IPS DF 6.9 (cell line): Measurements from ENCODE around the gene MAD2L1.

ENCODE experiments used
- DNase-seq: peaks from one replicate; pipeline ENCODE4 v3.0.0-alpha.2; 2013; ENCODE audit warnings: low read depth, low spot score
- H3K27ac ChIP-seq: one replicate; pipeline ENCODE4 v1.5.1; 2013; ENCODE audit warnings: low read length, control low read depth
- H3K27me3 ChIP-seq: 2 replicates; pipeline ENCODE4 v1.6.1; 2013; ENCODE audit warnings: mild to moderate bottlenecking, low read length; ENCODE audit not compliant: control insufficient read depth, insufficient read depth
- H3K36me3 ChIP-seq: 2 replicates; pipeline ENCODE4 v1.6.1; 2013; ENCODE audit warnings: low read length; ENCODE audit not compliant: control insufficient read depth, insufficient read depth
- H3K4me1 ChIP-seq: 2 replicates; pipeline ENCODE4 v1.6.1; 2013; ENCODE audit warnings: low read length; ENCODE audit not compliant: control insufficient read depth, insufficient read depth
- H3K4me3 ChIP-seq: 2 replicates; pipeline ENCODE4 v1.5.1; 2013; ENCODE audit warnings: mild to moderate bottlenecking, low read length
- H3K9me3 ChIP-seq: 2 replicates; pipeline ENCODE4 v1.6.1; 2013; ENCODE audit warnings: low read length, inconsistent platforms; ENCODE audit not compliant: control insufficient read depth, insufficient read depth
- WGBS: extraction: QIAGEN DNeasy Blood & Tissue Kit; methylation state at CpG from one replicate; pipeline ENCODE4 v1.1.7; 2013; ENCODE audit warnings: mixed read lengths, missing lambda C conversion rate; ENCODE audit not compliant: insufficient read length, insufficient coverage; 5-methylcytosine and 5-hydroxymethylcytosine counted together

MAD2L1 gene

DNA sequence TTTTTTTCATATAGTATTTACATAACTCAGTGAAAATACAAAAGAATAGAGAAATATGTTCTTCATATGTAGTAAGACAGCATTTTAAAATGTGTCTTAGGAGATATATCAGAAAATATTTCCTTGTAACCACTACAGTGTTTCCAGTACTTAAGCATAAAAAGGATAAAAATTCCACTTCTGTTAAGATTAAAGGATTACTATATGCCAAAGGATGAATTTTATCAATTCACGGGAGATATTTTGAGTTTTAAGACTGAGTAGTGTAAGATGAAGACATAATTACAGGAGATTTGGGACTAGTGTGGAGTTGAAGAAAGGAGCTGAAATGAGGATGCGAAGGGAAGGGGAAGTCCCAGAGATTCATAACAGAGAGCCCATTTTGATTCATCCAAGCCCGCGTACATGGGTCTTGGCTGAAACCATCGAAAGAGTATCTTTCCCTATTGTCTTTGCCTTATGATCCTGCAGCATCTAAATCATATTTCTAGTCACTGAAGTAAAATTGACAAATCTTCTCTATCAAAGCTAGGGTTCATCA is 58.7 kb downstream of the MAD2L1 start:
- DNase-seq = no peak
- WGBS = no CpG with 5 or more reads among the region's 5 CpGs

DNA sequence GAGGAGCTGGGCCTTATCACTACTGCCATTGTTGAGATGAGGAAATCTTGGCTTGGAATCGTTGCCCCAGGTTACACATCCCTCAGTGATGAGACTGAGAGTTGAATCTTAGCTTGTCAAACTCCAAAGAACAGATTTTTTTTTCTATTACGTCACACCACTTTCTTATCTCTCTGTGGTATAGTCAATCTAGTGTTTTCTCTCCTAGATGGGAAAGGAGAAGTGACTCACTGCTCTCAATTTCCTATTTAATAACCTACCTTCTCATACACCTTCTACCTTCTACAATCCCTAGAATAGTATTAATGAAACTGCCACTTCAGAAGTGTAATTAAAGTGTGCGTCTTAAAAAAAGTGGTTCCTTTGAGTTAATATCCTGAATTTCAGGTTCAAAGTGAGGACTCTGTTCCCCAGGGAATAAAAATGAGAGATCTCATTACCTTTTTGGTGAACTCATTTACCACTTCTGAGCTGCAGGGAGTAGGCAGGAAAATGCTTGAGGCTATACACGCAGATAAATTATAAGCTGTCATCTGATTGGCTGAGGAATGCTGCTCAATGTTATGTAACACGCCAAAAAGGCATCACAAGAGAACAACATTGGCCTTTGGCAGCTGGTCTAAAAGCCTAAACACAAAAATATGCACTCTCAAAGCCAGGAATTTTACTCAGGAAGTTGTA is 59.3 kb downstream of the MAD2L1 start:
- no peak overlapping the region for H3K27ac ChIP-seq
- H3K9me3 ChIP-seq = no peaks in the 10 kb centered on the region; the same call in 1 of the 2 replicates
- 0 out of 2 replicates have a peak, but pooled peaks cover 1% of the 10 kb centered on the region for H3K4me1 ChIP-seq
- H3K27me3 ChIP-seq = no peaks in the 10 kb centered on the region; the same call in 1 of the 2 replicates
- no CpG with 5 or more reads among the region's 5 CpGs for WGBS
- no peak overlapping the region for H3K4me3 ChIP-seq
- H3K36me3 ChIP-seq = peaks cover 2% of the 10 kb centered on the region; the same call in 1 of the 2 replicates
- no peak for DNase-seq

More for the DNA sequence above, 58.7 kb downstream of the MAD2L1 start:
- Histone ChIP-seq H3K27ac (no peak overlapping the region), H3K36me3 (peaks cover 2% of the 10 kb centered on the region; the same call in 1 of the 2 replicates), H3K4me3 (no peak overlapping the region), H3K4me1 (0 out of 2 replicates have a peak, but pooled peaks cover 1% of the 10 kb centered on the region), H3K9me3 (no peaks in the 10 kb centered on the region; the same call in 1 of the 2 replicates), H3K27me3 (no peaks in the 10 kb centered on the region; the same call in 1 of the 2 replicates)
